Osteocyte (in vitro differentiated cells): ENCODE results near the gene FDXR. TPM values are rescaled to one million over a fixed set of nuclear protein-coding genes. Genes with fewer than 3 reads are reported as not detected.
"Not testable (repeated sequence)": the region's sequence is repeated elsewhere in the genome, so short reads cannot be mapped to it uniquely, and the experiment has no call there.

ENCODE experiments used
- DNase-seq: peaks from one replicate; pipeline ENCODE4 v3.0.0; 2021; ENCODE audit warnings: mixed read lengths; ENCODE audit not compliant: unreplicated experiment; ENCODE audit errors: extremely low spot score
- H3K27ac Mint-ChIP-seq: one replicate; pipeline ENCODE4 v1.8.0; 2021; ENCODE audit warnings: mild to moderate bottlenecking, mixed read lengths; ENCODE audit not compliant: unreplicated experiment
- H3K27me3 Mint-ChIP-seq: one replicate; pipeline ENCODE4 v1.8.0; 2021; ENCODE audit warnings: mixed read lengths; ENCODE audit not compliant: unreplicated experiment
- H3K36me3 Mint-ChIP-seq: one replicate; pipeline ENCODE4 v1.8.0; 2021; ENCODE audit warnings: mixed read lengths; ENCODE audit not compliant: unreplicated experiment
- H3K4me1 Mint-ChIP-seq: one replicate; pipeline ENCODE4 v1.8.0; 2021; ENCODE audit warnings: mixed read lengths; ENCODE audit not compliant: unreplicated experiment
- H3K4me3 Mint-ChIP-seq: one replicate; pipeline ENCODE4 v1.8.0; 2021; ENCODE audit warnings: mild to moderate bottlenecking, moderate library complexity, mixed read lengths; ENCODE audit not compliant: unreplicated experiment
- H3K9me3 Mint-ChIP-seq: one replicate; pipeline ENCODE4 v1.8.0; 2021; ENCODE audit warnings: mixed read lengths; ENCODE audit not compliant: unreplicated experiment
- total RNA-seq: library from RNA; stranded (reverse); gene quantifications from 2 replicates; pipeline ENCODE4 v1.2.1, GENCODE V29; 2021
- TF ChIP-seq, protein P1 (sequence below): fragments of 200-600 bp; sonication (generic); IDR thresholded peaks from 2 replicates; pipeline ENCODE4 v1.5.0; 2021; ENCODE audit warnings: antibody characterized with exemption, mild to moderate bottlenecking, moderate library complexity

Gene FDXR
- total RNA-seq, 1 donor from 2014 or later, result 11.2 TPM

DNA sequence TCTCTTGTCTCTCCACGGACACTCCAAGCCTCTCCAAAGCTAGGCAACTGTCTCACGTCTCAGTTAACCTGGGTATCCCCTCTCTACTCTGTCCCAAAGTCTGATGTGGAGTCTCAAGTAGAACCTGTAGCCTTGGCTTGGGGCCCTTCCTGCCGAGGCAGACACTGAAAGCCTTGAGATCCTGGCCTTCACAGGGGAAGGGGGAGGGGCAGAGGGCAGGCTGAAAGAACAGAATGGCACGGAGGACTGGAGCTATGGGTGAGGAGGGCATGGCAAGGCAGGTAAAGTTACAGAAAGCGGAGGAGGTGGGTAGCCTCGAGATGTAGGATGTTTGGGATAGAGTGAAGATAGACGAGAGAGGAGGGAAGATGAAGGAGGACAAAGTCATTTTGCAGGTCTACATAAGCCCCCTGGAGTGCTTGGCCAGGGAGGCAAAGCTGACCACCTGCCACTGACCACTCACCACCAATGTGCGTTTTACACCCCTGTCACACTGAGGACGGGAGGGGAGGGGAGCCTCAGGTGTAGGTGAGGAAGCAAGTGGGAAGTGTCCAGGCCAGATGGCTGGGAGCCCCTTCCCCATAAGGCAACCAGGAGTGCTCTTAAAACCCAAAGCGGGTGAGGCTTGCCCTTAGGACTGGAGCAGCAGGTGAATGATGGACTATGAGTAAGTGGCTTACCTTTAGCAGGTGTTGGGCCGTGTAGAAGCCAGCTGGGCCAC is 1.3 kb downstream of the FDXR start:
- TF ChIP-seq, protein P1, sequence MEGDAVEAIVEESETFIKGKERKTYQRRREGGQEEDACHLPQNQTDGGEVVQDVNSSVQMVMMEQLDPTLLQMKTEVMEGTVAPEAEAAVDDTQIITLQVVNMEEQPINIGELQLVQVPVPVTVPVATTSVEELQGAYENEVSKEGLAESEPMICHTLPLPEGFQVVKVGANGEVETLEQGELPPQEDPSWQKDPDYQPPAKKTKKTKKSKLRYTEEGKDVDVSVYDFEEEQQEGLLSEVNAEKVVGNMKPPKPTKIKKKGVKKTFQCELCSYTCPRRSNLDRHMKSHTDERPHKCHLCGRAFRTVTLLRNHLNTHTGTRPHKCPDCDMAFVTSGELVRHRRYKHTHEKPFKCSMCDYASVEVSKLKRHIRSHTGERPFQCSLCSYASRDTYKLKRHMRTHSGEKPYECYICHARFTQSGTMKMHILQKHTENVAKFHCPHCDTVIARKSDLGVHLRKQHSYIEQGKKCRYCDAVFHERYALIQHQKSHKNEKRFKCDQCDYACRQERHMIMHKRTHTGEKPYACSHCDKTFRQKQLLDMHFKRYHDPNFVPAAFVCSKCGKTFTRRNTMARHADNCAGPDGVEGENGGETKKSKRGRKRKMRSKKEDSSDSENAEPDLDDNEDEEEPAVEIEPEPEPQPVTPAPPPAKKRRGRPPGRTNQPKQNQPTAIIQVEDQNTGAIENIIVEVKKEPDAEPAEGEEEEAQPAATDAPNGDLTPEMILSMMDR, result no peak
- Mint-ChIP-seq H3K27ac (no peak overlapping the region), H3K27me3 (no peaks in the 10 kb centered on the region), H3K9me3 (no peaks in the 10 kb centered on the region), H3K4me1 (peaks cover 15% of the 10 kb centered on the region), H3K36me3 (peaks cover 4% of the 10 kb centered on the region), H3K4me3 (peak overlapping the region; percentile 88)
- no peak for DNase-seq

DNA sequence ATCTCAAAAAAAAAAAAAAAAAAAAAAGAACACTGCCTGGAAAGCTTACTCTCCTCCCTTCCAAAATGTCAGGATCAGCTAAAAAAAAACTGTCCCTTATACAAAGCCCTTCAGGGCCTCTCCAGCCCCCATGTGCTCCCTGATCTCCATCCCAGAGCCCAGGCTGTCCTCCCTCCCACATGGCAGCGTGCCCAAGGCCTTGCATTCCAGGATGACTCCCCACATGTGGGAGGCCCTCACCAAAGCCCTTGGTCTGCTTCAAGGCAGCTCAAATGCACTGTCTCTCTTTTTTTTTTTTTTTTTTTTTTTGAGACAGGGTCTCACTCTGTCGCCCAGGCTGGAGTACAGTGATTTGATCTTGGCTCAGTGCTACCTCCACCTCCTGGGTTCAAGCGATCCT is 2.3 kb downstream of the FDXR start:
- Mint-ChIP-seq H3K4me1 (peaks cover 15% of the 10 kb centered on the region), H3K9me3 (no peaks in the 10 kb centered on the region), H3K27me3 (no peaks in the 10 kb centered on the region), H3K4me3 (no peak overlapping the region), H3K36me3 (peaks cover 4% of the 10 kb centered on the region), H3K27ac (no peak overlapping the region)
- TF ChIP-seq, protein P1, result no peak
- DNase-seq, result no peak

DNA sequence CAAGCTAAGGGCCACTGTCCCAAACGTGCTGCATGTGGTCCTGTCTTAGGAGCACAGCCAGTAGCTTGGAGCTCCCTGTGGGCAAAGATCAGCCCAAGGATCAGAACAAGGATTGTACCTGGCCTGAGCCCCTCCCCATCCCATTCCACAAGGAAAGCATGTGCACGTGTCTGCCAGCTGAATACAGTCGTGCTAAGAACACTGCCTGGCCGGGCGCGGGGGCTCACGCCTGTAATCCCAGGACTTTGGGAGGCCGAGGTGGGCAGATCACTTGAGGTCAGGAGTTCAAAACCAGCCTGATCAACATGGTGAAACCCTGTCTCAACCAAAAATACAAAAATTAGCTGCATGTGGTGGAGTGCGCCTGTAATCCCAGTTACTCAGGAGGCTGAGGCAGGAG is 2.8 kb downstream of the FDXR start:
- not testable (repeated sequence) for DNase-seq, H3K9me3 Mint-ChIP-seq, H3K36me3 Mint-ChIP-seq, H3K4me3 Mint-ChIP-seq, H3K27ac Mint-ChIP-seq, H3K27me3 Mint-ChIP-seq
- peaks cover 15% of the 10 kb centered on the region for H3K4me1 Mint-ChIP-seq

DNA sequence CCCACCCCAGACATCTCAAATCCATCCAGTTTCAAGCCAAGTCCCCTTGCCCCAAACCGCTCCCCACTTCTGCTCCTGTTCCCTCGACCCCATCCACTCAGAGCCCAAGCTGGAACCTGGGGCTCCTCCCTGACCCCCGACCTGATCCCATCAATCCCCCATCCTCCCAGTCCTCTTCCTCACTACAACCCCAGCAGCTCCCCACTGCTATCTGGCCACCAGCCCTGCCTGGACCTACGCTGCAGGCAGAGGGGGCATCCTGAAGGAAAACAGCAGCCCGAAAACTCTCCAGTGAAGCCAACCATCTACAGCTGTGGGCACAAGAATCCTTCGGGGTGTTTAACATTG is 3.9 kb downstream of the FDXR start:
- Mint-ChIP-seq H3K27ac (no peak overlapping the region), H3K4me1 (peaks cover 17% of the 10 kb centered on the region), H3K36me3 (peaks cover 4% of the 10 kb centered on the region), H3K4me3 (no peak overlapping the region), H3K27me3 (no peaks in the 10 kb centered on the region), H3K9me3 (no peaks in the 10 kb centered on the region)
- TF ChIP-seq, protein P1, result no peak
- no peak for DNase-seq

DNA sequence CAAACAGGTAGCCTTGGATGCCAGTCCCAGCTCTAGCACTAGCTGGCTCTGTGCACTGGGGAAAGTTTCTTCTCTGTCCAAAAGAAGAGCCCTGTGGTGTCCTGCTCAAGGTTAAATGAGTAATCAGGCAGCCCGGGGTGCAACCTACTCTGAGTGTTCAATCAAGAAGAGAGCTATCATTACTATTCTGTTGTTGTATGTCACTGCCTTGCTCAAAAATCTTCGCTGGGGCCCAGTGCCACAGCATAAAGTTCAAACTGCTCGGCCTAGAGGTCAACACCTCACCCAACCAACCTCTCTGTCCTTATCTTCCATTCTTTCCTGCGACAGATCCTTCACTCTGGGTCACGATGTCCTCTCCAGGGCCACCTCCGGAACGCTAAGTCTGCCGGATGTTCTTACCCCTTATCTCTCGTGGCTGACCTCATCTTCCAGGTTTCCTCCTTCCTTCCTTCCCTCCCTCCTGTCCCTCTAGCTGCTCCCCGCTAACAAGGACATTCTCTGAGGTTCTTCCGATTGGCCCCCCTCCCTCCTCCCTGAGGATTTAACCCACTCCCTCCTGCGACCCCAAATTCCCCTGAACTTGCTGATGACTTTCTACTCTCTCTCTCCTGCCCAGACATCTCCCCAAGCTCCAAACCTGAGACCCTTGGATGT is 4.4 kb downstream of the FDXR start:
- Mint-ChIP-seq H3K27ac (no peak overlapping the region), H3K4me1 (peaks cover 13% of the 10 kb centered on the region), H3K36me3 (peaks cover 5% of the 10 kb centered on the region), H3K4me3 (no peak overlapping the region), H3K27me3 (no peaks in the 10 kb centered on the region), H3K9me3 (no peaks in the 10 kb centered on the region)
- no peak for DNase-seq
- TF ChIP-seq, protein P1, result no peak
